GM23248 (cell line): ENCODE results near the gene TCEANC2.

Experiments used
- EZH2 ChIP-seq: fragments of 200-600 bp; sonication (generic); IDR thresholded peaks from 2 replicates; pipeline ENCODE4 v1.6.1; 2018; ENCODE audit warnings: antibody characterized with exemption, mild to moderate bottlenecking; ENCODE audit not compliant: insufficient read depth, poor library complexity, severe bottlenecking
- EZH2phosphoT487 ChIP-seq: fragments of 200-600 bp; sonication (generic); IDR thresholded peaks from 2 replicates; pipeline ENCODE4 v1.6.1; 2018; ENCODE audit warnings: antibody characterized with exemption, moderate library complexity, mild to moderate bottlenecking, low read depth; ENCODE audit not compliant: insufficient read depth

DNA sequence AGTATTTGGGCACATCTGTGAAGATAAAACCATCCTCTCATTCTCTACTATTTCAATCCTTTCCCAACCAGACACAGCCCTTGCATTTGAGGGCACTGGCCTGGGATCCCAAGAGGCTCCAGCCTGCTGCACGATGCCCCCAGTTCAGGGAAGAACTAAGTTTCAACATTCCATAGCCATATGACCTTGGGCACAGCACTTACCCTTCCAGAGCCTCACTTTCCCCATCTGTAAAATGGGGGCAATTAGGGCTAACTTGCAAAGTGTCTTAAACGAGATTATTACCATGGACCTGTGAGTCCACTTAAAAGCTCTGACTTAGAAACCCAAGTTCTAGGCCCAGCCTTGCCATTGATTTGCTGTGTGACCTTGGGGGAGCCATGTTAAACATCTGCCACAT, 76.5 kb downstream of the TCEANC2 start:
- TF ChIP-seq EZH2: no peak
- TF ChIP-seq EZH2phosphoT487: no peak
